Iris pigment epithelial cell (primary cell): ENCODE measurements around the gene AHCY.
"Not testable (repeated sequence)": the region's sequence is repeated elsewhere in the genome, so short reads cannot be mapped to it uniquely, and the experiment has no call there.

Experiments used
- DNase-seq: peaks from one replicate; pipeline ENCODE4 v3.0.0-alpha.2; 2011; ENCODE audit warnings: low read depth

The AHCY gene

DNA sequence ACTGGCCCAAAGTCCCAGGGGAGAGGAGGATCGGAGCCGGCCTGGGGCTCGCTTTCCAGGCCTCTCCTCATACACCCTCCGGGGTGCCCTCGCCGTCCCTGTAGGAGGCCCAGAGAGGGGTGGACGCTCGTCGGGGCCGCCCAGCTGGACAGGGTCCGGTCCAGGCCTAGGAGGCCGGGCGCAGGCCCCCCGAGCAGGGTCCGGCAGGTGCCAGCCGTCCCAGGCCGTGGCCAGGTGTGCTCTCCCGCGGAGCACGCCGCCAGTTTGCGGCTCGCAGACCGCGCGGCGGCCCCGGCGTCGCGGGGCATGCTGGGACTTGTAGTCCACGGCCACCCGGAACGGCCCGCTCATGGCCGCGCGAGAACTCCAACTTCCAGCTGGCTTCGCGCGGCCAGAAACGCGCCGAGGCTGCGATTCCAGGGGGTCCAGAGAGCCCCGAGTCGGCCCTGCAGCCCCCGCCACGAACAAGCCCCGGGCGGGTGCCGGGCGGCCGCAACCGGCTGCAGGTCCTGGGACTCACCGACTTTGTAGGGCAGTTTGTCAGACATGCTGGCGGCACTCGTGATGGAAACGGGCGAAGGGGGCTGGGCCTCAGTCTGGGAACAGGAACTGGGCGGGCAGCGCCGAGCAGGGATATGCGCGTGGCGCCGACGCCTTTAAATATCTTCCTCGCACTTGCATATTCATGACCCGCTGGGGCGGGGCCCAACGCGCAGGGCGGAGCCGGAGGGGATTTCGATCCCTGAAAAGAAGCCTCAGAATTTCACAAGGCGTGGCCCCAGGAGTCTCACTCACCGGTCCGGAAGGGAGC lies at the start of gene AHCY:
AHCY (minus strand) TSS at position 633 of the 811 bp plus-strand sequence; CDS start at position 548, 85 bp downstream.
- peak; percentile 98 for DNase-seq

DNA sequence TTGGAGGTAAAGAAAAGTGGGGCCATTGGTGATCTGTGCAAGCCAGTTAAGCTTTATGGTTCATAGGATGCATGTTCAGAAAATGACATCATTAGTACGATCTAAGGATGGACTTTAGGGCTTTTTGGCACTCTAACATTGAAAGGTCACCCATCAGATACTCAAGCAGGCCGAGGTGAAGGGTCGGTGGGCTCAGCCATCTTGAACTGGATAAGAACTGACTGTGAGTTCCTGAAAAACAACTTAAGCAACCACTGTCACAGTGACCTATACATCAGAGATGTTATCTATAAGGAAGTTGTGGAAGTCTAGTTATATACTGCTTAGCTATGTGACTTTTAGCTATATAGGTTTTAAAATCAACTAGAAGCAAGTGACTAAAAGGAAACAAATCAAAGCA lies 46.9 kb upstream of the AHCY start:
- no peak for DNase-seq

DNA sequence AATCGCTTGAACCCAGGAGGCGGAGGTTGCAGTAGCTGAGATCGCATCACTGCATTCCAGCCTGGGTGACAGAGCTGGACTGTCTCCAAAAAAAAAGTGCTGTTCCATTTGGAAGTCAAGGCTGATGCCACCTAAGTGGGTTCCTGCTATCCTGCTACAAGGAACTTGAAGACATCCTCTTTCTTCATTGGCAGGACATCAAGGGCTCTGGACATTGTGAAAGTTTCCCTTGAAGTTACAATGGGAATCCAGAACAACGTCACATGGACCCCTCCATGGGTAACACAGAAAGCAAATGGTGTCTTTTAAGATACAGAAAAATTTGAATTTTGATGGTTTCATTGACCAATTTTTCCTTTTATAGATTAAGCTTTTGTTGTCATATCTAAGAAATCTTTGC lies 44.4 kb upstream of the AHCY start:
- DNase-seq, result no peak

DNA sequence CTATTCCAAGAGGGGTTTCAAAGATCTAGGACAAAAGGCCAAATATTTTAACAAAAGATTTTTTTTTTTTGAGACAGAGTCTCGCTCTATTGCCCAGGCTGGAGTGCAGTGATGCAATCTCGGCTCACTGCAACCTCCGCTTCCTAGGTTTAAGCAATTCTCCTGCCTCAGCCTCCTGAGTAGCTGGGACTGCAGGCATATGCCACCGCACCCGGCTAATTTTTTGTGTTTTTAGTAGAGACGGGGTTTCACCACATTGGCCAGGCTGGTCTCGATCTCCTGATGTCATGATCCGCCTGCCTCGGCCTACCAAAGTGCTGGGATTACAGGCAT lies 43.3 kb upstream of the AHCY start:
- DNase-seq, result not testable (repeated sequence)

DNA sequence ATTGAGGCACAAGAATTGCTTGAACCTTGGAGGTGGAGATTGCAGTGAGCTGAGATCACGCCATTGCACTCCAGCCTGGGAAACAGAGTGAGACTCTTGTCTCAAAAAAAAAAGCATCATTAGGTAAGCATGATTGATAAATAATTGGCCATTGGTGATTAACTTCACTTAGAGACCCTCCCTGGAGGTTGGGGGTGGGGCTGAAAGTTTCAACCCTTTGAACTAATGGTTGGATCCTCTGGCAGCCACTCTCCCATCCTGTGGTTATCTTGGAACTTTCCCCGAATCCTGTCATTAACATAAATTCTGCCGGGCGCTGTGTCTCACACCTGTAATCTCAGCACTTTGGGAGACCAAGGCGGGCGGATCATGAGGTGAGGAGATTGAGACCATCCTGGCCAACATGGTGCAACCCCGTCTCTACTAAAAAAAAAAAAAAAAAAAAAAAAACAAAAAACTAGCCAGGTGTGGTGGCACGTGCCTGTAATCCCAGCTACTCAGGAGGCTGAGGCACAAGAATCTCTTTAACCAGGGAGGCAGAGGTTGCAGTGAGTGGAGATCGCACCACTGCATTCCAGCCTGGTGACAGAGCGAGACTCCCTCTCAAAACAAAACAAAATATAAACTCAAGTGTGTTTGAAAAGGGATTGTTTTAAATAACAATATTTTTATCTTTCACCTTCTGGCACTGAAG lies 42.8 kb upstream of the AHCY start:
- not testable (repeated sequence) for DNase-seq

DNA sequence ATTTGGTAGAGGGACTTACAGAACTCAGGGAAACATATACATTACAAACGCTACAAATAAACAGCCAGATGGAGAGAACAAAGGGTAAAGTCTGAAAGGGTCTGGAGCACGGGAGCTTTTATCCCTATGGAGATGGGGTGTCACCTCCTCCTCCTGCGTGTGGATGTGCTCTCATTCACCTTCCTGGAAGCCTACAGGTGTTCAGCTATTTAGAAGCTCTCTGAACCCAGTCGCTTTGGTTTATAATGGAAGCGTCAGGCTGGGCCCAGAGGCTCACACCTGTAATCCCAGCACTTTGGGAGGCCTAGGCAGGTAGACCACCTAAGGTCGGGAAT lies 42.2 kb upstream of the AHCY start:
- DNase-seq, result no peak

DNA sequence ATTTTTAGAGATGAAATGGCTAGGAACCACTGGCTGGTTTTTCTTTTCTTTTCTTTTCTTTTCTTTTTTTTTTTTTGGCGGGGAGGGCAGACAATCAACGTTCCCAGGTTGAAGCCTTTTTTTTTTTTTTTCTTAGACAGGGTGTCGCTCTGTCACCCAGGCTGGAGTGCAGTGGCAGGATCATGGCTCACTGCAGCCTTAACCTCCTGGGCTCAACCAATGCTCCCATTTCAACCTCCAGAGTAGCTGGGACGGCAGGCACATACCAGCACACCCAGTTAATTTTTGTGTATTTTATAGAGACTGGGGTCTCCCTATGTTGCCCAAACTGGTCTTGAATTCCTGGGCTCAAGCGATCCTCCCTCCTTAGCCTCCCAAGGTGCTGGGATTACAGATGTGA lies 41.1 kb upstream of the AHCY start:
- DNase-seq, result no peak

DNA sequence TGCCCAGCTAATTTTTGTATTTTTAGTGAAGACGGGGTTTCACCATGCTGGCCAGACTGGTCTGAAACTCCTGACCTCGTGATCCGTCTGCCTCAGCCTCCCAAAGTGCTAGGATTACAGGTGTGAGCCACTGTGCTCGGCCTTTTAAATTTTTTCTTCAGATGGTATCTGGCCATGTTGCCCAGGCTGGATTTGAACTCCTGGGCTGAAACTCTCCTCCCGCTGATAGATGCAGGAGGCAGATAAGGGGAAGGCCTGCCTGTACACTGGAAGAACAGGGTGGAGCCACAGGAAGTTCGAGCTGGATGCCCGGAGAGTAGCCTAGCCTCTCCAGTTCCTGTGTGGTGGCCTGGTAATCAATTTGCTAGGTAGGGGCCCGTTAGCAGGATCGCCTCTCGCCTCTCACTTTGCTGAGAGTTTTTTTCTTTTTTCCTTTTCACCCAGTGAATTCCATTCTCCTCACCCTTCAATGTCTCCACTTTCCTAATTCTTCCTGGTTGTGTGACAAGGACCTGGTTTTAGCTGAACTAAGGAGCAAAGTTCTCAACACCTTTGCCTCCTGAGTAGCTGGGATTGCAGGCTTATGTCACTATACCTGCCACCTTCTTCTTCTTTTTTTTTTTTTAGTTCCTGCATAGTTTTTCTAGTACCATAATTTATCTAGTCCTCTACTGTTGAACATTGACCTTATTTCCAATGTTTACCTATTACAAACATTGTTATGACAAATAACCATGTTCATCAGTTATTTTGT lies 40.5 kb upstream of the AHCY start:
- no peak for DNase-seq

DNA sequence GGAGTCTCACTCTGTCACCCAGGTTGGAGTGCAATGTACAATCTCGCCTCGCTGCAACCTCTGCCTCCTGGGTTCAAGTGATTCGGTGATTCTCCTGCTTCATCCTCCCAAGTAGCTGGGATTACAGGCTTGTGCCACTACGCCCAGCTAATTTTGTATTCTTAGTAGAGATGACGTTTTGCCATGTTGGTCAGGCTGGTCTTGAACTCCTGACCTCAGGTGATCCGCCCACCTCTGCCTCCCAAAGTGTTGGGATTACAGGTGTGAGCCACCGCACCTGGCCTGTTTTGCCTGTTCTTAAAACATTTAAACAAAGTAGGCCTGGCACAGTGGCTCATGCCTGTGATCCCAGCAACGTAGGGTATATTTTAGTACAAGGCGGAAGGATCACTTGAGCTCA lies 38.0 kb upstream of the AHCY start:
- not testable (repeated sequence) for DNase-seq

DNA sequence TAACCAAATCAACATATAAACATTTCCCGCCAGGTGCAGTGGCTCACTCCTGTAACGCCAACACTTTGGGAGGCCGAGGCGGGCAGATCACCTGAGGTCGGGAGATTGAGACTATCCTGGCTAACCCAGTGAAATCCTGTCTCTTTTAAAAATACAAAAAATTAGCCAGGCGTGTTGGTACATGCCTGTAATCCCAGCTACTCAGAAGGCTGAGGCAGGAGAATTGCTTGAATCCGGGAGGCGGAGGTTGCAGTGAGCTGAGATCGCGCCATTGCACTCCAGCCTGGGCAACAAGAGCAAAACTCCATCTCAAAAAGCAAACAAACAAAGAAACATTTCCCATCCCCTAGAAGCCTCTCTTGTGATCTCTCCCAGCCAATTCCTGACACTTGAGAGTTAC lies 37.6 kb upstream of the AHCY start:
- DNase-seq, result not testable (repeated sequence)

DNA sequence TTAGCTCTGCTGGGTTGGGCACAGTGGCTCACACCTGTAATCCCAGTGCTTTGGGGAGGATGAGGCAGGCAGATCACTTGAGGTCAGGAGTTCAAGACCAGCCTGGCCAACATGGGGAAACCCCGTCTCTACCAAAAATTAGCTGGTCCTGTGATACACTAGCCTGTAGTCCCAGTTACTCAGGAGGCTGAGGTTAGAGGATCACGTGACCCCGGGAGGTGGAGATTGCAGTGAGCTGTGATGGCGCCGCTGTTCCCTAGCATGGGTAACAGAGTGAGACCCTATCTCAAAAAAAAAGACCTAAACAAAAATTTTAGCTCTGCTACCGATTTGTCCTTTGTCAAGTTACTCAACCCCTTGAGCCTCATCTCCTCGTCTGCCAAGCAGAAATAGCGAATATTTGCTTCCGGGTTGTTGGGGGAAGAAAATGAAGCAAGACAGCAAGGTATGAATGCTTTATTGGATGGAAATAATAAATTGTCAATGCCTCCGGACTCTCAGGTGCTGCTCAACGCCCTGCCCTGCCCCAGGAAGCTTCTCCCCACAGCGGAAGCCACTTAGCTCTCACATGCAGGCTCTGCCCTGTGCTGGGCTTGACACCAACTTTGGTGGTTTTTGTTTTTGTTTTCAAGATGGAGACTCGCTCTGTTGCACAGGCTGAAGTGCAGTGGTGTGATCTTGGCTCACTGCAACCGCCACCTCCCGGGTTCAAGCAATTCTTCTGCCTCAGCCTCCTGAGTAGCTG lies 35.0 kb upstream of the AHCY start:
- DNase-seq, result no peak

DNA sequence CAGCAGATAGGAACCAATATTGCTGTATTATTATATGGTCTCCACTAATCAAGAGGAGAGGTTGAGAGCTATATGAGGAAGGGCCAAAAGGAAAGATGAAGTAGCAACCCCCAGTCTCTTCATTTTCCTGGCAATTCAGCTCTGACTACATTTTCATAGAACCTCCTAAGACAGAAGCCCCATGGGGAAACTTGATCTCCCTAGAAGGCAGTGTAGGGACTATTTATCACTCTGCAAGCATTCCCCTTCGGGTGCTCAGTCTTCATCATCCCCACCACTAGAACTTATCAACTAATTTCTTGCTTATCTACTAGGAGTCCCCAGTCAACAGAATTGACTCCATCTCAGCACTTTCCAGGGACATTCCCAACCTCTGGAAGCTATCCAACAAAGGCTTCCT lies 34.4 kb upstream of the AHCY start:
- DNase-seq, result no peak

DNA sequence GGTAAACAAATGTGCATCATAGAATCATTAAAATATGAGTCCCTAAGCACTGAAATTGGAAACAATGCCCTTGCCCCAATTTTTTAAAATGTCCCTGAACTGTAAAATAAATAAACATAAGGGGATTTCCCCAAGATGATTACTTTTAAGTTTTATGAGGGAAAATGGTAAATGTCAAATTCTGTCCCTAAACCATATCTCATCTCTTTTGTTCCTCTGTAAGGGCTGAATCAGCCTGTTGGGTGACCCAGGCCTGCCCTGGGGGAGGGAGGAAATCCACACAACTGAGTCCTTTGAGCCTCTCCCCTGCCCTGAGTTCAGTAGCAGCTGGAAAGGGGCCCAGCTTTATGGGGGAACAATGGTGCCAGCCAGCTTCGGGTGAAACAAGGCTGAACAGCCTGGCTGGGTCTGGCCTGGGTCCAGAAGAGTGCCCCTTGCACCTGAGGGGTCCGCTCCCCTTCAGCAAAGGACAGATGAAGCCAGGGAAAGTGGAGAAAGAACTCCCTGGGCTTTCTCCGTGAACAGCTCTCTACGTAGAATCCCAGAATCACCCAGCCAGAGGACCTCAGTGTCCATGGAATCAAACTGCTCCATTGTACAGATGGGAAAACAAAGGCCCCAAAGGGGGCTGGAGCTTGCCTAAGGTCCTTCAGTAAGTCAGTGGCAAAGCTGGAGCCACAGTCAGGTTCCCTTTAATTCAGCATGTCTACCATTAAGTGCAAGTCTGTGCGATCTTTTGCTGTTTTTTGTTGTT lies 31.7 kb upstream of the AHCY start:
- DNase-seq, result no peak

DNA sequence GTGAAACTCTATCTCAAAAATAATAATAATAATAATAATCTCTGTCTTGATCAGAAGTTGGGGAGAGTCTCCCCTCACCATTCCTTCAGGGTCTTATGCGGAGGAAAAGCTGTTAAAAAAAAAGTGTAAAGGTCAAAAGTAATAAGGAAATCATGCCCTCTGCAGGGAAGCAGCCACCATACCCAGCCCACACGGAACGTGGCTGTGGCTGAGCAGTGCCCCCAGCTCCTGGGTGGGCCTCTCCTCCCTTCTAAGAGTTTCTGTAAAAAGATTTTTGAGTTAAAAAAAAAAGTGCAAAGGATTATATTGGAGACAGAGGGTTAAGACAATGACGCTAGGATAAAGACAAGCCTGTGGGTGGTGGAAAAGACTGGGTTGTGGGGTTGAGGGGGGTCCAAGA lies 30.6 kb upstream of the AHCY start:
- no peak for DNase-seq

DNA sequence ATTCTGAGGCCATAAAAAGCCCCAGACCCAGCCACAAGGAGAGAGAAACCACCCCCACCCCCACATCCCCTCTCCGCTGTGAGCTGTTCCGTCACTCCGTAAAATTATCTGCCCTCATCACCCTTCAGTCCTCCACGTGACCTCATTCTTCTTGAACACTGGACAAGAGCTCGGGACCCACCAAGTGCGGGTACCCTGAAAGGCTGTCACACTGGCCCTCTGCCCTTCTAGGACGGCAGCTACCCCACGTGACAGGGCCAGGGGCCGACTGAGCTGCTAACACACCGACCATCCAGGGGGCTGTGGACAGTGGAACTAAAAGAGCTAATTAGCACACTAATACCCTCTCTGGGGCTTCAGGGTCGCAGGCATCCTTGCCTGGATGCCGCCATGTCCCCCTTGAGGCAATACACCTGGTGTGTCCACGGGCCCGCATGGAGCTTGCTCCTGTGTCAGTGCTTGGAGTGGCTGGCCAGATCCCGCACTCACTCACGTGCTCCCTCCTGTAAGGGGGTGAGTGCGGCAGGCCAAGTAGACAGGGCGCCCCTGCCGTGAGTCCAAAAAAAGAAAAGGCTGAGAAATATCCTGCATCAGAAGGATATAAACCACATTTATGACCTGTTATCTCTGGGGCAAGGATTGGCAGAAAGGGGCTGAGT lies 29.2 kb upstream of the AHCY start:
- no peak for DNase-seq

DNA sequence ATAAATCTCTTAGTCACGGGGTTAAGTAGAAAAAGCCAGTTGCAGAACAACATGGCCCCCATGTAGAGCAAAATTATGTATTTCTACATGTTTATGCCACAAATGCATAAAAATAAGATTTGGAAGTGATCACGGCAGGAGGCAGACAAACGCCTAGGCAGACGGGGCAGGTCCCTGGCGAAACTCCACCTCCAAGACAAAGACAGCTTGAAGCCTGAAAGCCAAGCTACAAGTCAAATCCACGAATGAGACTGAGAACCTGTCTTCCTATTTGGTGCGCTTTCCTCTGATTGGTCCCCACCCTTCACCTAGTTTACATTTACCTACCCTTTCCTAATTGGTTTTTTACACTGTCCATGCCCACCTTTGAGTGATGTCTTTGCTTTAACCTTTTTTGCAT lies 28.7 kb upstream of the AHCY start:
- no peak for DNase-seq

DNA sequence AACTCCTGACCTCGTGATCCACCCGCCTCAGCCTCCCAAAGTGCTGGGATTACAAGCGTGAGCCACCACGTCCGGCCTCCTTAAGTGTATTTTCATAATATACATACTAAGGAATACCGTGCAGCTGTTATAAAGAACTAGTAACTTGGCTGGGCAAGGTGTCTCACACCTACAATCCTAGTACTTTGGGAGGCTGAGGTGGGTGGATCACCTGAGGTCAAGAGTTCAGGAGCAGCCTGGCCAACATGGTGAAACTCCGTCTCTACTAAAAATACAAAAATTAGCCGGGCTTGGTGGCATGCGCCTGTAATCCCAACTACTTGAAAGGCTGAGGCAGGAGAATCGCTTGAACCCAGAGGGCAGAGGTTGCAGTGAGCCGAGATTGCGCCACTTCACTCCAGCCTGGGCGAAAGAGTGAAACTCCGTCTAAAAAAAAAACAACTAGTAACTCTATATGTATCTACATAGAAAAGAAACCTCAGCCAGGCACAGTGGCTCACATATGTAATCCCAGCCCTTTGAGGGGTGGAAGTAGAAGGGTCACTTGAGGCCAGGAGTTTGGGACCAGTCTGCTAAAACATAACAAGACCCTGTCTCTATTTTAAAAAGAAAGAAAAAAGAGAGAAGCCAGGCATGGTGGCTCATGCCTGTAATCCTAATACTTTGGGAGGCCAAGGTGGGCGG lies 27.8 kb upstream of the AHCY start:
- DNase-seq, result not testable (repeated sequence)

DNA sequence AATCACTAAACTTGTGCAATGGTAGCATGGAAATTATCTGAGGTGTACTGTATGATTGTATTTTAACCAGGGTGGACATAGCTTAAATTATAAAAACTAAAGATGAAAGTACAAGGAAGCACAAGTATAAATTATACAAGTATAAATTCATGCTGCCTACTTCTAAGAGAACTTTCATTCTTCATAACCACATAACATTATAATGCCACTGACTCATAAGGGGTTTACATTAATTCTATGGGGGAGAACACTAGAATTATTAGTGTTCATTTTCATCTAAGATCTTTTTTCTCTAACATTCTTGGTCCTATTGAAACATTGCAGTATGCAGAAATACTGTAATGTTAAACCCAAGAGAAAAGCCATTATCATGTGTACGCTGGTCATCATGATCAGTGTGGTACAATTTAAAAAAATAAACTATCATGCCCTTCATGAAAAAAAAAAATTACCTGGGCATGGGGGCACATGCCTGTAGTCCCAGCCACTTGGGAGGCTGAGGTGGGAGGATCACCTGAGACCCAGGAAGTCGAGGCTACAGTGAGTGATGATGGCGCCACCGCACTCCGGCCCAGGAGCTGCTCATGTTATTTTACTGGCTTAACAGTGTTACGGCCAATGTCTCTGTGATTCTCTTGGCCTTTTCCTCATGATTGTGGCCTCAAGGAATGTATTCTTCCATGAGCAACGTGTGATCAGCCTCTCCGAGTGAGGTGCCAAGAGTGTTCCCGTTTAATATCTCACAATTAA lies 25.9 kb upstream of the AHCY start:
- DNase-seq, result peak; percentile 47

DNA sequence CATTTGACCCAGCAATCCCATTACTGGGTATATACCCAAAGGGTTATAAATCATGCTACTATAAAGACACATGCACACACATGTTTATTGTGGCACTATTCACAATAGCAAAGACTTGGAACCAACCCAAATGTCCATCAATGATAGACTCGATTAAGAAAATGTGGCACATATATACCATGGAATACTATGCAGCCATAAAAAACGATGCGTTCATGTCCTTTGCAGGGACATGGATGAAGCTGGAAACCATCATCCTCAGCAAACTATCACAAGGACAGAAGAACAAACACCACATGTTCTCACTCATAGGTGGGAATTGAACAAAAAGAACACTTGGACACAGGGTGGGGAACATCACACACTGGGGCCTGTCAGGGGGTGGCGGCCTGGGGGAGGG lies 25.1 kb upstream of the AHCY start:
- not testable (repeated sequence) for DNase-seq

DNA sequence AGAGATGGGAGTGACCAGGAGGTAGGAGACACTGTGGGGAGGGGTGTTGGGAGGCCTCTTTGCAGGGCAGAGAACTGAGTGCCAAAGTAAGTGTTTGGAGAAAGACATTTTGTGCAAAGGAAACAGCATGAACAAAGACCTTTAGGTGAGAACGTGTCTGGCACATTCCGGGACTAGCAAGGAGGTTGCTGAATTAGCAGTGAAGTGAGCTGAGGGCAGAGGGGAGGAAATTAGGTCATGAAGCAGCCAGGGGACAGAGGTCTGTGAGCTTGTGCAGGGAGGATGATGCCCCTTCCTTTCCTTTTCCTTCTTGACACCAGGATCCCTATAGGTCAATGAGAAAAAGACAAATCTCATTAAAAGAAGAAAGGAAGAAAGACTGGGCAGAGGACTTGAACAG lies 21.4 kb upstream of the AHCY start:
- DNase-seq, result no peak
